ENCODE data around the gene PPP2R2D.

GRCh38 chr10:131993275-131993674 lies 92.5 kb downstream of the PPP2R2D start:
- TF ChIP-seq CTCF (IDR thresholded peaks at IDR 0.05) = no peak
- no peak for TF ChIP-seq POLR2A (IDR thresholded peaks at IDR 0.05)

Data from body of pancreas (tissue), 4 donors.